Activated CD4-positive, alpha-beta T cell treated with anti-CD3 and anti-CD28 coated beads, Interleukin-2, Interleukin-4, amounts not matched to agents 100 ng/mL and 50 ng/mL, durations not matched to agents 16 hours and 8 hours (primary cell): ENCODE measurements around the gene EYS.
"Not testable (repeated sequence)": the region's sequence is repeated elsewhere in the genome, so short reads cannot be mapped to it uniquely, and the experiment has no call there.

Experiments
- DNase-seq: peaks from one replicate; pipeline ENCODE4 v3.0.0-alpha.2; 2020; ENCODE audit warnings: low spot score

The EYS gene

GRCh38 chr6:64301307-64302236, 1405.5 kb downstream of the EYS start:
- no peak for DNase-seq

DNA sequence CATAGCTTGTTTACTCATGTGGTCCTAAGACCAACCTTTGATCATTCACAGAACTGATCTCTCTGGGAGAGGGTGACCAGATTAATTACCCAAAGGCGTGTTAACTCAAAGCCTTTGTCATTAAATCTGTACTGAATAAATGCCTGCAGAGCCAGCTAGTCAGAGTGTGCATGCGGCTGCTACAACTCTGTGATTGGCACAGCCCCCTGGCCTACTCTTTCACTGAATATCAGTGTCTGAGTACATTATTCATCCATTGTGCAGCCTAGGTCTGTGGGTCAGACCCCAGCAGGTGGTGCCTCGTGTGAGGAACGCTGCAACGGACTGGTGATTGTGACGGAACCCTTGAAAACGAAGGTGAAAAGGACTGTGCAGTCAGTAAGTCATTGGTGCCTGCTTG, 1407.8 kb downstream of the EYS start:
- no peak for DNase-seq

- no peak for DNase-seq
Measured at GRCh38 chr6:64294034-64294433, 1413.0 kb downstream of the EYS start.

GRCh38 chr6:64293298-64293697, 1413.7 kb downstream of the EYS start:
- DNase-seq = no peak

DNA sequence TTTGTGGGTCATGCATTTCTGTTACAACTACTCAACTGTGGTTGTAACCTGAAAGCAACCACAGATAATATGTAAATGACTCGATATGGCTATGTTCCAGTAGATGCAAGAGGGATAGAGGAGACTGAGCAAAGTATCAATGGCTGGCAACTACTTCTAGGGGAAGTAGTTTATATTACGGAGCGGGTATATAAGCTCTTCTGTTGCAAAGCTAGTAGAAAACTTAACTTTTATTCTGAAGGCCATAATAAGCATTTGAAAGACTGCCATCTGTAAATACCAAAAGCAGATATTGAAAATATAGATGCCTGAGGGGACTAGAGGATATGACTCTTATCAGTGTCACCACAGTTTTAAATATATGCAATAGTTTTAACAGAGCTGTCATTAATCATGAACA, 1416.2 kb downstream of the EYS start:
- no peak for DNase-seq

DNA sequence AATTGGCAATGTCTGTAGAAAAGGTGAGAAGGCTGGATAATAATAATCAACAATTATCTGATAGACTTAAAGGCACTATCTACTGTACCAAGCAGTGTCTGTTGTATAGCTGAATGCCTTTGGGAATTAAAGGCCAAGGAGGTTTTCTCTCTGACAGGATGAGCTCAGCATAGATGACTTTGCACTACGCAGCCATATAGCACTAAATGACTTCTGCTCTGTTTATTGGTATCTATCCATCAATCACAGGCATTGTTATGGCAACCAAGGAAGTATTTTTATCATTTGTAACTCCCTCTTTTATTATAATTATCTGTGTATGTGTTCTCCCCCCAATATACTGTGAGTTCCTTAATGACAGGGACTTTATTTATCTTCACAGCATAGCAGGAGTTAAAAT, 1417.1 kb downstream of the EYS start:
- DNase-seq = no peak

GRCh38 chr6:64288351-64288750, 1418.7 kb downstream of the EYS start:
- no peak for DNase-seq

DNA sequence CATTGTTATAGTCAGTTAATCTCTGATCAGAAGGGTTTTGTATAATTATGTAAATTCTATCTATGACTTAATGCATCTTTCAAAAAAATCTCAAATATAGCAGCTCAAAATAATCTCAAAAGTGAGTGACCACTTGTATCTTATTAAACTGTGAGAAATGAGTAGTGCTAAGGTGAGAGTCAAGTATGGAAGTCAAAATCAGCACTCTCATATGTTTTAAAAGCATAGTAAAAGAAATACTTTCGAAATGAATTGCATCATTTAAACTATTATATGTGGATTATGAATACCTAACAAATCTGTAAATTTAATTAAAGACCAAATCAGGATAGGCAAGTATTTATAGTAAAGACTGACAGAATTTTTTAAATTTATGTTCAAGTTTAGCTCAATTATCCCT, 1425.9 kb downstream of the EYS start:
- DNase-seq = no peak

GRCh38 chr6:64280569-64280968, 1426.5 kb downstream of the EYS start:
- no peak for DNase-seq

- DNase-seq = no peak
Measured at GRCh38 chr6:64270083-64270482, 1436.9 kb downstream of the EYS start.

DNA sequence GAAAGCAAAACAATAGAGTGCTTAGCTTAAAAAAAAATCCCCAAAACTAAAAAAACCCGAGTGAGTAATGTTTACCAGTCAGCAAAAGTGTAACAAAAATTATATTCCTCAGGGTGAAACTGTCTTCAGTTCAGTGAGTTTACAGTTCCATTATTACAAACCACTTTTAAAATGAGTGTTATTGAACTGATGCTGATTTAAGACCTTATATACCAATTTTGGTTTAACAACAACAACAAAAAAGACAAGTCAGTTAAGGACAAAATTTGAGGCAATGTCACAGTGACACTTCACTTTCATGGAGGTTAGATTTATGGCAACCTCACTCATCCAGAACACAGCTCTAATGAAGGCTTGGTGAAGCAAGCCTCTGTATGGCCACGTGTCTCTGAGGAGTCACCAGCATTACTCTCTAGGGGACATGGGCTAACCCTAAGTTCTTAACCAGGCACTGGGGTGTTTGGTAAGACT, 1440.6 kb downstream of the EYS start:
- no peak for DNase-seq

GRCh38 chr6:64263778-64264177, 1443.2 kb downstream of the EYS start:
- DNase-seq = no peak

DNA sequence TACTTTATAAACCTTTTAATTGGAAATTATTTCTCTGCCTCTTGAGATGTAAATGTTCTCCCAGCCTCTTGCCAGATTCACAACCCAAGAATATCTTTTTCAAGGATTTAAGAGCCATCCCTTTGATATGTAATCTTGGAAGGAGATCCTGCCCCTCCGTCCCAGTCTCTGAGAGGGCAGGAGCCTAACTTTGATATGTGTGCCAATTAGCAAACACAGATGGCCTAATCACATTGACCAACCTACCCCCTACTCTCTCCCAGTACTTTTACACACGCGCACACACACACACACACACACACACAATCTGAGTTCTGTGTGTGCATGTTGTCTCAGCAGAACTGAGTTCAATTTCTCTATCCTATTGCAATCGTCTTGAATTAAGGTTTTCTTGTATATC, 1447.7 kb downstream of the EYS start:
- no peak for DNase-seq

DNA sequence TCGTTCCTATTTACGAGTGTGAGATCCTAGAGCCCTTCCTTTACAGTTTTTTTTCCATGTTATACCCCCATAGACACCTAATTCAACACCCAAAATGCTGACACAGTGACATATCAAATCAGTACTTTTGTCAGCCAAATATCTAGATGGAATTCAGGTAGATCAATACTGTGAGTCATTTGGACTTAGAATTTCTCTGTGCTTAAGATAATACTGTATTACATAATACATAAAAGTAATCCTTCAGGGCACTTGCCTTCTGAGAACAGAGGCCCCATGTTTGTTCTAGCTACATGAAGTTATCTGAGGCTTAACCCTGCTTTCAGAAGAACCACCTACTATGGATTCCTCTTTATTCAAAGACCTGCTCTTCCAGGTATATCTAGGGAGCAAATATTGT, 1448.3 kb downstream of the EYS start:
- no peak for DNase-seq

GRCh38 chr6:64258302-64258701, 1448.7 kb downstream of the EYS start:
- DNase-seq = no peak

GRCh38 chr6:64257586-64257985, 1449.4 kb downstream of the EYS start:
- DNase-seq = no peak

DNA sequence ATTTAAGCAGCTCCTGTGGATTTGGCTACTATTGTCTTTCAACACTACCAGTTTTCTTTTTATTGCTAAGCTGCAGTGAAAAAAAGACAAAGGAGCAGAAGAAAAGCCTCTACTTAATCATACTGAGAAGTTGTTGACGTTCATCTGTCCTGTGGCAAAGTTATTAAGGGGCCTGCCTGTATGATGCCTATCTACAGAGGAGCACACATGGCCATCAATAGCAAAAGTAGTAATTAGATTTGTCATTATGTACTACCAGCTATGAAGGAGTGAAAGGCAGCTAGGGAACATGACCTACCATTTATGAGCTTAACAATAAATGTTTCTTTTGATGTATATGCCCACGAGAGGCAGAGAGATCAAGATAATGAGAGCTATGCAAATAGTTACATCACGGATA, 1450.5 kb downstream of the EYS start:
- no peak for DNase-seq

GRCh38 chr6:64255000-64255399, 1452.0 kb downstream of the EYS start:
- no peak for DNase-seq

- no peak for DNase-seq
Measured at GRCh38 chr6:64254558-64254957, 1452.5 kb downstream of the EYS start.

DNA sequence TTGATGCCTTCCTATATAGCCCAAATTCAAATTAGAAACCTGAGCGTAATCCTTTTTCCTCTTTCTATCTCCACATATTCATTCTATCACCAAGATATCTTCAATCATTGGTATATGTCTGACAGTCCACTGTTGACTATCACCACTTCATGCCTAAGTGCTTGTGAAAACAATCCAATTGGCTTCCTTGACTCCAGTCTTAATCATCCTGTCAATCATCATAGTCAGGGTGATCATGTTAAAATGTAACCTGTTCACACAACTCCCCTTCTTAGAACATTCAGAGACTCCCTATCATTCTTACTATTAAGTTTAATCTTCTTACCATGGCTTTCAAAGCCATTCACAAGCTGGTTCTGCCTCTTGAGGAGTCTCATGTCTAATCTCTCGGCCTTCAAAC, 1454.8 kb downstream of the EYS start:
- no peak for DNase-seq

- DNase-seq = no peak
Measured at GRCh38 chr6:64250126-64250525, 1456.9 kb downstream of the EYS start.

DNA sequence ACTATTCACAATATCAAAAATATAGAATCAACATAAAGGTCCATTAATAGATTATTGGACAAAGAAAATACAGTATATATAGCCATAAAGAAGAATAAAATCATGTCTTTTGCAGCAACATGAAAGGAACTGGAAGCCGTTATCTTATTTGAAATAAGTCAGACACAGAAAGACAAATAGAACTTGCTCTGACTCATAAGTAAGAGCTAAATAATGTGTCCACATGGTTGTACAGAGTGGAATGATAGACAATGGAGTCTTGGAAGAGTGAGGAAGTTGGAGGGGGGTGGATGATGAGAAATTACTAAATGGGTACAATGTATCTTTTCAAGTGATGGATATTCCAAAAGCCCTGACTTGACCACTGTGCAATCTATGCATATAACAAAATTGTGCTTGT, 1457.9 kb downstream of the EYS start:
- no peak for DNase-seq

GRCh38 chr6:64243618-64244017, 1463.4 kb downstream of the EYS start:
- DNase-seq = no peak

DNA sequence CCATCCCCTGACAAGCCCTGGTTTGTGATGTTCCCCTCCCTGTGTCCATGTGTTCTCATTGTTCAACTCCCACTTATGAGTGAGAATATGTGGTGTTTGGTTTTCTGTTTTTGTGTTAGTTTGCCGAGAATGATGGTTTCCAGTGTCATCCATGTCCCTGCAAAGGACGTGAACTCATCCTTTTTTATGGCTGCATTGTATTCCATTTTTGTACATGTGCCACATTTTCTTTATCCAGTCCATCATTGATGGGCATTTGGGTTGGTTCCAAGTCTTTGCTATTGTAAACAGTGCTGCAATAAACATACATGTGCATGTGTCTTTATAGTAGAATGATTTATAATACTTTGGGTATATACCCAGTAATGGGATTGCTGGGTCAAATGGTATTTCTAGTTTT, 1468.1 kb downstream of the EYS start:
- not testable (repeated sequence) for DNase-seq
